GM12864 (cell line): ENCODE measurements around the gene CBFA2T3.

Source experiments
- DNase-seq: peaks from one replicate; pipeline ENCODE4 v3.0.0-alpha.2; 2011; ENCODE audit warnings: low read depth
- H3K4me3 ChIP-seq: 2 replicates; pipeline ENCODE4 v1.5.1; 2011; ENCODE audit warnings: mild to moderate bottlenecking, low read depth, low read length, control low read depth
- TF ChIP-seq, protein P1 (sequence below): IDR thresholded peaks from 2 replicates; pipeline ENCODE4 v1.5.1; 2011; ENCODE audit warnings: low read depth, mild to moderate bottlenecking, moderate library complexity, low read length, control low read depth, inconsistent platforms; ENCODE audit errors: missing control alignments

Gene CBFA2T3

DNA sequence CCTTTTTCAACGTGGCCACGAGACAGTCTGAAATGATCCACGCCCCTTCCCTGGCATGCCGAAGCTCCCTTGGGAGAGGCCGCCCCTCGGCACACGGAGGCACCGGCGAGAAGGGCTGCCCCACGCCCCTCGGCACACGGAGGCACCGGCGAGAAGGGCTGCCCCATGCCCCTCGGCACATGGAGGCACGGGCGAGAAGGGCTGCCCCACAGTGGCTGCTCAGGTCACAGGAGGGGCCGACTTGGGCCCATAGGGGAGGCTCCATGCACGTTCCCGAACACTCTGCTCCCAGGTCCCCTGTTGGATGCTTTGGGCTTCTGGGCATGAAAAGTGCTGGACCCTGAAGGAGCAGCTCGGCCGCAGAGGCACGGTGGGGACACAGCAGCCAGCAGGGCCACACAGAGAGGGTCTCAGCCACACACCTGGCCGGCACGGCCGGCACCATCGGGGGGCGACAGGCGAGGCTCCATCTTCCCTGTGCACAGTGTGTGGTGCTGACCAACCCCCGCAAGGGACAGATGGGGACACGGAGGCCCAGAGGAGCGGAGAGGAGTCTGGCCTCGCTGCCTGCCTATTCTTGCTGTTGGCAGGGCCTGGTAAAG, 42.8 kb downstream of the CBFA2T3 start:
- no peak for DNase-seq
- TF ChIP-seq, protein P1, sequence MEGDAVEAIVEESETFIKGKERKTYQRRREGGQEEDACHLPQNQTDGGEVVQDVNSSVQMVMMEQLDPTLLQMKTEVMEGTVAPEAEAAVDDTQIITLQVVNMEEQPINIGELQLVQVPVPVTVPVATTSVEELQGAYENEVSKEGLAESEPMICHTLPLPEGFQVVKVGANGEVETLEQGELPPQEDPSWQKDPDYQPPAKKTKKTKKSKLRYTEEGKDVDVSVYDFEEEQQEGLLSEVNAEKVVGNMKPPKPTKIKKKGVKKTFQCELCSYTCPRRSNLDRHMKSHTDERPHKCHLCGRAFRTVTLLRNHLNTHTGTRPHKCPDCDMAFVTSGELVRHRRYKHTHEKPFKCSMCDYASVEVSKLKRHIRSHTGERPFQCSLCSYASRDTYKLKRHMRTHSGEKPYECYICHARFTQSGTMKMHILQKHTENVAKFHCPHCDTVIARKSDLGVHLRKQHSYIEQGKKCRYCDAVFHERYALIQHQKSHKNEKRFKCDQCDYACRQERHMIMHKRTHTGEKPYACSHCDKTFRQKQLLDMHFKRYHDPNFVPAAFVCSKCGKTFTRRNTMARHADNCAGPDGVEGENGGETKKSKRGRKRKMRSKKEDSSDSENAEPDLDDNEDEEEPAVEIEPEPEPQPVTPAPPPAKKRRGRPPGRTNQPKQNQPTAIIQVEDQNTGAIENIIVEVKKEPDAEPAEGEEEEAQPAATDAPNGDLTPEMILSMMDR = no peak

DNA sequence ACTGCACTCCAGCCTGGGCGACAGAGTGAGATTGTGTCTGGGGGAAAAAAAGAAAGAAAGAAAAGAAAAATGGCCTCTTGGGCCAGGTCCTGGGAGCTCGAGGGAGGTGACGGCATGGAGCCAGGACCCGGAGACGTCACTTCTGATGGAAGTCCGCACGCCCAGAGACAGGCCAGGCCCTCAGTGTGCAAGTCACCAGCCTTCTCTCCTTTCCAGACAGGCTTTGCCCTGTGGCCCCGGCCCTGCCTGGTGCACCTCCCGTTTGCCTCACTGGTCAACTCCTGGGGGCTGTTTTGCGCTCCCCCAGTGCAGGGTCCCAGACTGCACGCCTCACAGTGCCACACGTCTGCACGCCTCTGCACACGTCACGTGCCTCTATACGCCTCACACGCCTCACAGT, 44.1 kb downstream of the CBFA2T3 start:
- TF ChIP-seq, protein P1 = no peak
- no peak overlapping the region for H3K4me3 ChIP-seq
- no peak for DNase-seq

More for the DNA sequence above, 42.8 kb downstream of the CBFA2T3 start:
- H3K4me3 ChIP-seq = no peak overlapping the region

DNA sequence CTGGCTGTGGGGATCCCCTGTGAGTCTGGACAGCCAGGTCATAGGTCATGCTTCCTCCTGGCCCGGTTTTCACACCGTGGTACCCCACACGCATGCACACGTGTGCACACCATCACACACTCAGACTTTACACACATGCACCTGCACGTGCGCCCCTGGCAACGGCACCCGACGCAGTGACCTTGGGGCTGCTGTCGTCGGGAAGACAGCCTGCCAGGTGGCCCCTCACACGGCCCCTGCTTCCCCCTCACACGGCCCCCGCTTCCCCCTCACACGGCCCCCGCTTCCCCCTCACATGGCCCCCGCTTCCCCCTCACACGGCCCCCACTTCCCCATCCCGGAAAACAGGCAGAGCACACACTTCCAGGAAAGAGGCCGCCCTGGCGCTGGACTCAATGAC, 45.1 kb downstream of the CBFA2T3 start:
- TF ChIP-seq, protein P1 = no peak
- no peak overlapping the region for H3K4me3 ChIP-seq
- no peak for DNase-seq

DNA sequence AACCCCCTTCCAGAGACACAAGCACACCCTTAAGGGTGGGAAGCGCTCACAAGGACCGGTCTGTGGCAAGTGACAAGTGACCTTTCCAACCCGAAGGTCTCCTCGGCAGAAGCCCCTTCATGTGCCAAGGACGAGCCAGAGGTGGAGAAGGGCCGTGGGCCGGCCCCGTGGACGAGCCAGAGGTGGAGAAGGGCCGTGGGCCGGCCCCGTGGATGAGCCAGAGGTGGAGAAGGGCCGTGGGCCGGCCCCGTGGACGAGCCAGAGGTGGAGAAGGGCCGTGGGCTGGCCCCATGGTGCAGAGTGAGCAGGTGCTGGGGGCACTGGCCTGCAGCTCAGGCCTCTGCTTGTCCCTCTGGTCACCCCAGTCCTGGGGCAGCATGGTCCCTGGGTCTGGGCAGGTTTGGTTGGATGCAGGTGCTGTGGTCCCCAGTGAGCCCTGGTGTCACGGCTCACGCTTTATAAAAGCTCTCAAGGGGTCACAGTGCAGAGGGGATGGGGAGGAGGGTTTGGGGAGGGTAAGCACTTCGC, 45.6 kb downstream of the CBFA2T3 start:
- DNase-seq = no peak
- TF ChIP-seq, protein P1 = no peak
- no peak overlapping the region for H3K4me3 ChIP-seq

DNA sequence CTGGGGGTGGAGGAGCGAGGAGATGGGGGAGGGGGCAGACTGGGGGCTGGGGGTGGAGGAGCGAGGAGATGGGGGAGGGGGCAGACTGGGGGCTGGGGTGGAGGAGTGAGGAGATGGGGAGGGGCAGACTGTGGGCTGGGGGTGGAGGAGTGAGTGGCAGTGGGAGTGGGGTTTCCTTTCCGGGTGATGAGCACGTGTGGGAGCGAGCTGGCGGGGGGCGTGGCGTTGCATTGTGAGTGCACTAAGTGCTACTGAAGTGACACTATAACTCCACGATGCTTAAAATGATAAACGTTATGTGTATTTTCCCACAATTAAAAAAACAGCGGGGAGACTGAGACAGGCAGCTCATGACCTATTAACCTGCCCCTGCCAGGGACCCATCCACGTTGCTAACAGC, 46.3 kb downstream of the CBFA2T3 start:
- DNase-seq = no peak
- no peak overlapping the region for H3K4me3 ChIP-seq
- TF ChIP-seq, protein P1 = no peak

DNA sequence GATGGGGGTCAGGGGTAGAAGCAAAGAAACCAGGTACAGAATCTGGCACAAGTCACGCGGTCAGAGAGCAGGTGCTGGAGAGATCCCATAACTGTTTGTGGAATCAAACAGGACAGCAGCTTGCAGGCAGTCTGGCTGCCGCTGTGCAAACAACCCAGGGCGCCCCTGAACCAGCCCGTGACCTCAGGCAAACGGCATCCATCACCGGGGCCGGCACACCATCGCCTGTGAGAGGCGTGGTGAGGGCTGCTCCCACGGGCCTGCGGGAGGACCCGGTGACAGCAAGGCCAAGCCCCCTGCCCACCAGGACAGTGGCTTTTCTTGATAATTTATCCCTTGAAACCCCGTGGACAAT, 47.9 kb downstream of the CBFA2T3 start:
- TF ChIP-seq, protein P1 = no peak
- no peak for DNase-seq
- no peak overlapping the region for H3K4me3 ChIP-seq
